H9 (cell line): ENCODE measurements around the gene CLRN1. TPM values are rescaled to one million over a fixed set of nuclear protein-coding genes. Genes with fewer than 3 reads are reported as not detected.

Experiments
- DNase-seq: peaks from one replicate; pipeline ENCODE4 v3.0.0-alpha.2; 2017
- H2AFZ ChIP-seq: one replicate; pipeline ENCODE4 v1.6.1; 2013; ENCODE audit warnings: mild to moderate bottlenecking, low read length, control low read depth, moderate library complexity
- H2AK5ac ChIP-seq: 2 replicates; pipeline ENCODE4 v1.6.1; 2013; ENCODE audit warnings: low read length, control low read depth, mixed read lengths; ENCODE audit not compliant: insufficient read length
- H2BK120ac ChIP-seq: one replicate; pipeline ENCODE4 v1.6.1; 2013; ENCODE audit warnings: low read depth, mild to moderate bottlenecking, low read length, control low read depth, inconsistent platforms; ENCODE audit not compliant: poor library complexity, severe bottlenecking
- H2BK12ac ChIP-seq: 2 replicates; pipeline ENCODE4 v1.6.1; 2013; ENCODE audit warnings: low read length, control low read depth, mixed read lengths, low read depth; ENCODE audit not compliant: insufficient read length
- H2BK15ac ChIP-seq: 2 replicates; pipeline ENCODE4 v1.6.1; 2013; ENCODE audit warnings: low read depth, low read length, control low read depth
- H2BK20ac ChIP-seq: one replicate; pipeline ENCODE4 v1.6.1; 2013; ENCODE audit warnings: low read depth, mild to moderate bottlenecking, low read length, control low read depth, inconsistent platforms; ENCODE audit not compliant: poor library complexity, severe bottlenecking
- H2BK5ac ChIP-seq: 2 replicates; pipeline ENCODE4 v1.6.1; 2013; ENCODE audit warnings: low read length, control low read depth, mixed read lengths; ENCODE audit not compliant: insufficient read length
- H3K14ac ChIP-seq: 2 replicates; pipeline ENCODE4 v1.6.1; 2013; ENCODE audit warnings: low read length, control low read depth; ENCODE audit not compliant: insufficient read depth
- H3K18ac ChIP-seq: 2 replicates; pipeline ENCODE4 v1.6.1; 2013; ENCODE audit warnings: low read depth, mild to moderate bottlenecking, mixed read lengths, low read length, control low read depth; ENCODE audit not compliant: insufficient read length
- H3K23ac ChIP-seq: 2 replicates; pipeline ENCODE4 v1.6.1; 2013; ENCODE audit warnings: low read length, control low read depth, mixed read lengths, low read depth; ENCODE audit not compliant: insufficient read length
- H3K23me2 ChIP-seq: 2 replicates; pipeline ENCODE4 v1.6.1; 2013; ENCODE audit warnings: low read depth, mild to moderate bottlenecking, mixed read lengths, low read length, control low read depth; ENCODE audit not compliant: insufficient read length, poor library complexity, severe bottlenecking
- H3K27ac ChIP-seq: 2 replicates; pipeline ENCODE4 v1.5.1; 2013; ENCODE audit warnings: low read length, control low read depth, mixed read lengths, low read depth; ENCODE audit not compliant: insufficient read length
- H3K27me3 ChIP-seq: 2 replicates; pipeline ENCODE4 v1.6.1; 2013; ENCODE audit warnings: low read length, control low read depth, inconsistent platforms; ENCODE audit not compliant: insufficient read depth
- H3K4ac ChIP-seq: 2 replicates; pipeline ENCODE4 v1.6.1; 2013; ENCODE audit warnings: low read depth, mild to moderate bottlenecking, control low read depth, inconsistent platforms, low read length, moderate library complexity
- H3K4me1 ChIP-seq: 2 replicates; pipeline ENCODE4 v1.6.1; 2013; ENCODE audit warnings: low read length, control low read depth, inconsistent platforms; ENCODE audit not compliant: insufficient read depth
- H3K4me2 ChIP-seq: 2 replicates; pipeline ENCODE4 v1.6.1; 2013; ENCODE audit warnings: low read length, control low read depth, mixed read lengths; ENCODE audit not compliant: insufficient read length, insufficient read depth
- H3K56ac ChIP-seq: 2 replicates; pipeline ENCODE4 v1.6.1; 2013; ENCODE audit warnings: low read depth, mild to moderate bottlenecking, mixed read lengths, low read length, control low read depth; ENCODE audit not compliant: insufficient read length
- H3K79me1 ChIP-seq: 2 replicates; pipeline ENCODE4 v1.6.1; 2013; ENCODE audit warnings: low read depth, mild to moderate bottlenecking, moderate library complexity, low read length, control low read depth, inconsistent platforms; ENCODE audit not compliant: insufficient read depth, poor library complexity, severe bottlenecking
- H3K79me2 ChIP-seq: 2 replicates; pipeline ENCODE4 v1.6.1; 2013; ENCODE audit warnings: low read length, control low read depth, inconsistent platforms; ENCODE audit not compliant: insufficient read depth
- H3K9ac ChIP-seq: 2 replicates; pipeline ENCODE4 v1.6.1; 2013; ENCODE audit warnings: low read length, control low read depth, mixed read lengths; ENCODE audit not compliant: insufficient read length; ENCODE audit errors: extremely low read depth
- H3K9me3 ChIP-seq: one replicate; pipeline ENCODE4 v1.6.1; 2013; ENCODE audit warnings: low read depth, low read length, inconsistent platforms; ENCODE audit not compliant: control insufficient read depth
- H3T11ph ChIP-seq: one replicate; pipeline ENCODE4 v1.6.1; 2013; ENCODE audit warnings: mild to moderate bottlenecking, low read length, control low read depth, inconsistent platforms
- H4K20me1 ChIP-seq: one replicate; pipeline ENCODE4 v1.6.1; 2013; ENCODE audit not compliant: control insufficient read depth, insufficient read length, insufficient read depth
- H4K5ac ChIP-seq: 2 replicates; pipeline ENCODE4 v1.6.1; 2013; ENCODE audit warnings: low read depth, mild to moderate bottlenecking, mixed read lengths, low read length, control low read depth; ENCODE audit not compliant: insufficient read length
- H4K8ac ChIP-seq: replicated peaks from 2 replicates; pipeline ENCODE4 v1.6.1; 2013; ENCODE audit warnings: low read length, control low read depth, mixed read lengths, low read depth; ENCODE audit not compliant: insufficient read length
- H4K91ac ChIP-seq: 2 replicates; pipeline ENCODE4 v1.6.1; 2013; ENCODE audit warnings: low read depth, mild to moderate bottlenecking, moderate library complexity, mixed read lengths, low read length, control low read depth; ENCODE audit not compliant: insufficient read length
- H3K27ac Mint-ChIP-seq, 3 experiments: 2 replicates in 2 of 3; 3 replicates in 1 of 3; pipeline ENCODE4 v1.8.0; 2020 to 2021; ENCODE audit warnings: mixed read lengths in 3 of 3, mild to moderate bottlenecking in 1 of 3, moderate library complexity in 1 of 3
- H3K27me3 Mint-ChIP-seq: 2 replicates; pipeline ENCODE4 v1.8.0; 2021; ENCODE audit warnings: low read depth, mild to moderate bottlenecking, moderate library complexity, mixed read lengths
- H3K36me3 Mint-ChIP-seq, 3 experiments: 2 replicates in 2 of 3; 3 replicates in 1 of 3; pipeline ENCODE4 v1.8.0; 2020 to 2021; ENCODE audit warnings: low read depth in 3 of 3, mixed read lengths in 3 of 3; ENCODE audit not compliant: insufficient read depth in 1 of 3
- H3K4me1 Mint-ChIP-seq, 2 experiments: 2 replicates each; pipeline ENCODE4 v1.8.0; 2020; ENCODE audit warnings: mixed read lengths in 2 of 2
- H3K4me3 Mint-ChIP-seq, 2 experiments: 2 replicates in 1 of 2; 3 replicates in 1 of 2; pipeline ENCODE4 v1.8.0; 2020 to 2021; ENCODE audit warnings: mild to moderate bottlenecking in 2 of 2, mixed read lengths in 2 of 2, moderate library complexity in 1 of 2
- H3K9me3 Mint-ChIP-seq, 2 experiments: 2 replicates in 1 of 2; 3 replicates in 1 of 2; pipeline ENCODE4 v1.8.0; 2020; ENCODE audit warnings: mild to moderate bottlenecking in 2 of 2, mixed read lengths in 2 of 2, moderate library complexity in 1 of 2
- WGBS: extraction: QIAGEN DNeasy Blood & Tissue Kit; methylation state at CpG from one replicate; pipeline ENCODE4 v1.1.7; 2013; ENCODE audit warnings: missing lambda C conversion rate, low lambda C conversion rate, mixed read lengths; ENCODE audit not compliant: insufficient read length; ENCODE audit errors: extremely low coverage; 5-methylcytosine and 5-hydroxymethylcytosine counted together
- total RNA-seq: library from RNA; stranded (reverse); gene quantifications from 2 replicates; pipeline ENCODE4 v1.2.1, GENCODE V29; 2021
- TF ChIP-seq, protein P1 (sequence below): fragments of 200-600 bp; sonication (generic); conservative IDR thresholded peaks from 3 replicates; pipeline ENCODE4 v1.8.0; 2021; ENCODE audit warnings: antibody characterized with exemption, mild to moderate bottlenecking

CLRN1 gene
- total RNA-seq, 1 experiment from 2014 or later = not detected

- Mint-ChIP-seq H3K36me3 (no peaks in the 10 kb centered on the region), H3K4me1 (peaks cover 4% of the 10 kb centered on the region in 2 experiments), H3K4me3 (no peak overlapping the region), H3K27ac (no peak overlapping the region), H3K9me3 (no peaks in the 10 kb centered on the region), H3K27me3 (no peaks in the 10 kb centered on the region; the same call in 1 of the 2 replicates)
- WGBS = no CpG with 5 or more reads among the region's 3 CpGs
- Histone ChIP-seq H2BK5ac (no peak overlapping the region), H4K5ac (no peak overlapping the region), H4K91ac (no peak overlapping the region), H4K8ac (no peak overlapping the region), H3K9me3 (no peaks in the 10 kb centered on the region), H3K4me2 (no peak overlapping the region), H3K9ac (no peak overlapping the region), H3K79me2 (no peaks in the 10 kb centered on the region), H3K23me2 (no peaks in the 10 kb centered on the region), H3K79me1 (no peaks in the 10 kb centered on the region), H3T11ph (no peak overlapping the region), H3K56ac (no peak overlapping the region), H2AK5ac (no peak overlapping the region), H2BK15ac (no peak overlapping the region), H2BK20ac (no peak overlapping the region), H2BK120ac (no peak overlapping the region), H3K27ac (no peak overlapping the region), H2AFZ (no peak overlapping the region), H3K18ac (no peak overlapping the region), H3K23ac (no peak overlapping the region), H2BK12ac (no peak overlapping the region), H4K20me1 (no peaks in the 10 kb centered on the region), H3K4ac (no peak overlapping the region), H3K4me1 (no peaks in the 10 kb centered on the region), H3K27me3 (no peaks in the 10 kb centered on the region), H3K14ac (no peak overlapping the region)
- no peak for DNase-seq
- TF ChIP-seq, protein P1, sequence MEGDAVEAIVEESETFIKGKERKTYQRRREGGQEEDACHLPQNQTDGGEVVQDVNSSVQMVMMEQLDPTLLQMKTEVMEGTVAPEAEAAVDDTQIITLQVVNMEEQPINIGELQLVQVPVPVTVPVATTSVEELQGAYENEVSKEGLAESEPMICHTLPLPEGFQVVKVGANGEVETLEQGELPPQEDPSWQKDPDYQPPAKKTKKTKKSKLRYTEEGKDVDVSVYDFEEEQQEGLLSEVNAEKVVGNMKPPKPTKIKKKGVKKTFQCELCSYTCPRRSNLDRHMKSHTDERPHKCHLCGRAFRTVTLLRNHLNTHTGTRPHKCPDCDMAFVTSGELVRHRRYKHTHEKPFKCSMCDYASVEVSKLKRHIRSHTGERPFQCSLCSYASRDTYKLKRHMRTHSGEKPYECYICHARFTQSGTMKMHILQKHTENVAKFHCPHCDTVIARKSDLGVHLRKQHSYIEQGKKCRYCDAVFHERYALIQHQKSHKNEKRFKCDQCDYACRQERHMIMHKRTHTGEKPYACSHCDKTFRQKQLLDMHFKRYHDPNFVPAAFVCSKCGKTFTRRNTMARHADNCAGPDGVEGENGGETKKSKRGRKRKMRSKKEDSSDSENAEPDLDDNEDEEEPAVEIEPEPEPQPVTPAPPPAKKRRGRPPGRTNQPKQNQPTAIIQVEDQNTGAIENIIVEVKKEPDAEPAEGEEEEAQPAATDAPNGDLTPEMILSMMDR = no peak
These were observed 41.7 kb downstream of the CLRN1 start for GRCh38 chr3:150930839-150931238.
